ENCODE data around the gene ATP9B.

- TF ChIP-seq CTCF (IDR thresholded peaks at IDR 0.05 in 8 of 11, conservative IDR thresholded peaks at IDR 0.05 in 3 of 11) (no peak), POLR2AphosphoS5 (IDR thresholded peaks at IDR 0.05) (no peak), POLR2A (IDR thresholded peaks at IDR 0.05) (no peak)
These were observed 122.2 kb downstream of the ATP9B start for GRCh38 chr18:79191418-79191817.

All from spleen (tissue), 7 donors.